ENCODE measurements around the gene RIIAD1. TPM values are rescaled to one million over a fixed set of nuclear protein-coding genes. Genes with fewer than 3 reads are reported as not detected.
A peak's percentile ranks its signal among the peaks of the same experiment; 100 is the strongest.

RIIAD1 gene
- total RNA-seq, 1 donor from 2014 or later, result not detected

DNA sequence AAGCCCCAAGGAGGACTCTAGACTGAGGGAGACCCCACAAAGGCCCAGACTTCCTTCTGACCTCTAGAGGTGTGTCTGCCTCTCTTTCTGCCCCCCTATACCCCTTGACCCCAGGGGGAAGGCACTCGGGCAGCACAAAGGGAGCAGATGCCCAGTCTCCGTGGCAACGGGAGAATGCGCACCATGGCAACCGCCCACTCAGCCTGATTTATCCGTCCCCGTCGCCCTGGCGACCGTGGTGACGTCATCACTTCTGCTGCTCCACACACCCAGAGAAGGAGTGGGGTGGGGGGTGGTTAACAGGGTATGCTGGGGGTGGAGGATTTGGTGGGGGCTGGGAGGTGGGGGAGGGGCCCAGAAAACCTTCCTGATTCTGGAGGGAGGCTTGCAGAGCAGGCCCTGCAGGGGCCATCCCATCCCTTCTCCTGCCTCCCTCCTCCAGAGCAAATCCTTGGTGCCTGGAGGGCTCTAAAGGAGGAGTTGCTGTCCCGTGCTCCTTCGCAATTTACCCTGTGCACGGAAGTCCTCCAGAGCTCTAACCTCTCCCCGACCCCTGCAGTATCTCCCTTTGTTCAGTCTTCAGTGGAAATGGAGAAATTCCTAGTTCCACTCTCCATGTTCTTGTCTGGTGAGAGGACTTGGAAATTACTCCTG is 11.0 kb upstream of the RIIAD1 start:
- Mint-ChIP-seq H3K4me3 (peak overlapping the region; percentile 53), H3K4me1 (peaks cover 57% of the 10 kb centered on the region), H3K9me3 (no peaks in the 10 kb centered on the region), H3K27ac (peak overlapping the region; percentile 92), H3K36me3 (peaks cover 2% of the 10 kb centered on the region), H3K27me3 (ENCODE audit: insufficient read depth, low read depth) (peaks cover 17% of the 10 kb centered on the region)
- no peaks in the 10 kb centered on the region for H3K9me3 ChIP-seq (ENCODE audit: low read depth)
- peaks cover 5% of the 10 kb centered on the region for H3K4me1 ChIP-seq
- no peak overlapping the region for H3K27ac ChIP-seq
- H3K27me3 ChIP-seq, result no peaks in the 10 kb centered on the region
- H3K4me2 ChIP-seq, result peak overlapping the region; percentile 42
- no peaks in the 10 kb centered on the region for H4K20me1 ChIP-seq (ENCODE audit: low read depth)
- TF ChIP-seq, protein P1, sequence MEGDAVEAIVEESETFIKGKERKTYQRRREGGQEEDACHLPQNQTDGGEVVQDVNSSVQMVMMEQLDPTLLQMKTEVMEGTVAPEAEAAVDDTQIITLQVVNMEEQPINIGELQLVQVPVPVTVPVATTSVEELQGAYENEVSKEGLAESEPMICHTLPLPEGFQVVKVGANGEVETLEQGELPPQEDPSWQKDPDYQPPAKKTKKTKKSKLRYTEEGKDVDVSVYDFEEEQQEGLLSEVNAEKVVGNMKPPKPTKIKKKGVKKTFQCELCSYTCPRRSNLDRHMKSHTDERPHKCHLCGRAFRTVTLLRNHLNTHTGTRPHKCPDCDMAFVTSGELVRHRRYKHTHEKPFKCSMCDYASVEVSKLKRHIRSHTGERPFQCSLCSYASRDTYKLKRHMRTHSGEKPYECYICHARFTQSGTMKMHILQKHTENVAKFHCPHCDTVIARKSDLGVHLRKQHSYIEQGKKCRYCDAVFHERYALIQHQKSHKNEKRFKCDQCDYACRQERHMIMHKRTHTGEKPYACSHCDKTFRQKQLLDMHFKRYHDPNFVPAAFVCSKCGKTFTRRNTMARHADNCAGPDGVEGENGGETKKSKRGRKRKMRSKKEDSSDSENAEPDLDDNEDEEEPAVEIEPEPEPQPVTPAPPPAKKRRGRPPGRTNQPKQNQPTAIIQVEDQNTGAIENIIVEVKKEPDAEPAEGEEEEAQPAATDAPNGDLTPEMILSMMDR (IDR thresholded peaks at IDR 0.05), result no peak
- TF ChIP-seq EZH2phosphoT487 (IDR thresholded peaks at IDR 0.05) (no peak), EZH2 (IDR thresholded peaks at IDR 0.05) (no peak)
- H2AFZ ChIP-seq (replicated peaks), result no peak overlapping the region
- no peaks in the 10 kb centered on the region for H3K36me3 ChIP-seq
- no peaks in the 10 kb centered on the region for H3F3A ChIP-seq (ENCODE audit: low read depth)
- peak; percentile 89 for DNase-seq (ENCODE audit: low spot score)
- no peaks in the 10 kb centered on the region for H3K79me2 ChIP-seq (ENCODE audit: low read depth)
- no peak overlapping the region for H3K9ac ChIP-seq
- H3K4me3 ChIP-seq, result no peak overlapping the region

DNA sequence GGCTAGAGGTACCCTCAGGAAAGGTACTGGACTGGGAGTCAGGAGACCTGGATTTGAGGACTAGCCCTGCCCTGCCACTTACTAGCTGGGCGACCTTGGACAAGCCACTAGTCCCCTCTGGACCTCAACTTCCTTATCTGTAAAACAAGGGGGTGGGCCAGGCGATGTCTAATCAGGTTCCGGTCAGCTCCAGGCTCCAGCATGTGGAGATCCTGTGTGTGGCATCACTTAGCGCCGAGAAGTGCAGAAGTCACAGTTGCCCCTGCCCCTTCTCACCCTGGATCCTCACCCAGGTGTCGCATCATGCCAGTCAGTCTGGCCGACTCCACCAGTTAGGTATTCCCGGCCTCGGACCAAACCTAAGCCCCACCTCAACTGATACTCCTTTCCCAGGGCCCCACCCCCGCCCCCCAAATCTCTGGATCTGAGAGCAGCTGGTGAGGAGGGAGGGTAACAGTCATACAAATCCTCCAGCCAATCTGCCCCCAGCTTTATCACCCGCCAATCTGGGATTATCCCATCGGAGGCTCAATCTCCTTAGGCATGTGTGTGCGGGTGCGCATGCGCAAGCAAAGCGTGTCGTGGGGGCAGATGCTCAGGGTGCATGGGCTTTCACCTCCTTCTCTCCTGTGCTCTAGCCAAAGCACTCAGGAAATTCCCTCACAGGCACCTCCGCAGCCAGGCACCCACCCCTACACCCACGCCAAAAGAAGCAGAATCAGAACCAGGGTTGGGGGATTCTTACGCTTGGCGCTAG is 10.1 kb upstream of the RIIAD1 start:
- no peaks in the 10 kb centered on the region for H3K36me3 ChIP-seq
- Mint-ChIP-seq H3K27me3 (ENCODE audit: insufficient read depth, low read depth) (peaks cover 18% of the 10 kb centered on the region), H3K4me1 (peaks cover 61% of the 10 kb centered on the region)

DNA sequence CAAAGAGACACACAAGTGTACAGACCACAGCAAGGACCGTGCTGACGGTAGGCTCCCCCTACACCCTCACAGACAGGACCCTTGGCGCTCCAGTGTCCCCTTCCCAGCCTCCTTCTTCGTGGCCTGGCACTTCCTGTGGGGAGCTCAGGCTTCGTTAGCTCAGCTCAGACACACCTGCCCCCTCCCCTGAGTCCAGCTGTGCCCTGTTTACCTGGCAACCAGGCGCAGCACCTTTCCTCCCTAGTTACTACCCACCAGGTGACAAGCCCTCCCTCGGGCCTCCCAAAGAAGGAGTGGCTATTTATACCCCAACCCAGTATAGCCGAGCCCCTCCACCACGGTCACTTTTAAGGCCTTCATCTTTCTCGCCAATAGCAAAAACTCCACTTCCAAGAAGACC is 9.4 kb upstream of the RIIAD1 start:
- no peak overlapping the region for H3K9ac ChIP-seq
- H3K27me3 Mint-ChIP-seq (ENCODE audit: insufficient read depth, low read depth), result peaks cover 20% of the 10 kb centered on the region

More for the DNA sequence above, 10.1 kb upstream of the RIIAD1 start:
- Histone ChIP-seq H3K79me2 (ENCODE audit: low read depth) (no peaks in the 10 kb centered on the region), H3K4me1 (peaks cover 13% of the 10 kb centered on the region), H3K27ac (no peak overlapping the region), H3K4me3 (no peak overlapping the region), H2AFZ (replicated peaks) (no peak overlapping the region), H3K4me2 (no peak overlapping the region), H3K27me3 (no peaks in the 10 kb centered on the region), H3K9me3 (ENCODE audit: low read depth) (no peaks in the 10 kb centered on the region), H3F3A (ENCODE audit: low read depth) (peaks cover 8% of the 10 kb centered on the region), H3K9ac (no peak overlapping the region), H4K20me1 (ENCODE audit: low read depth) (no peaks in the 10 kb centered on the region)
- TF ChIP-seq, protein P1 (IDR thresholded peaks at IDR 0.05), result no peak
- TF ChIP-seq EZH2 (IDR thresholded peaks at IDR 0.05), result no peak
- TF ChIP-seq EZH2phosphoT487 (IDR thresholded peaks at IDR 0.05), result no peak
- no peak overlapping the region for H3K4me3 Mint-ChIP-seq
- no peaks in the 10 kb centered on the region for H3K36me3 Mint-ChIP-seq
- peak overlapping the region; percentile 90 for H3K27ac Mint-ChIP-seq
- no peaks in the 10 kb centered on the region for H3K9me3 Mint-ChIP-seq
- DNase-seq (ENCODE audit: low spot score), result no peak

More for the DNA sequence above, 9.4 kb upstream of the RIIAD1 start:
- Mint-ChIP-seq H3K4me1 (peaks cover 65% of the 10 kb centered on the region), H3K36me3 (no peaks in the 10 kb centered on the region), H3K4me3 (peak overlapping the region; percentile 46), H3K9me3 (no peaks in the 10 kb centered on the region), H3K27ac (peak overlapping the region; percentile 47)
- H3K27ac ChIP-seq, result no peak overlapping the region
- peaks cover under 1% of the 10 kb centered on the region for H3K27me3 ChIP-seq
- DNase-seq (ENCODE audit: low spot score), result no peak
- no peak overlapping the region for H2AFZ ChIP-seq (replicated peaks)
- H3K79me2 ChIP-seq (ENCODE audit: low read depth), result no peaks in the 10 kb centered on the region
- H4K20me1 ChIP-seq (ENCODE audit: low read depth), result peaks cover under 1% of the 10 kb centered on the region
- no peak overlapping the region for H3K4me2 ChIP-seq
- H3K36me3 ChIP-seq, result no peaks in the 10 kb centered on the region
- peaks cover 16% of the 10 kb centered on the region for H3K4me1 ChIP-seq
- H3K9me3 ChIP-seq (ENCODE audit: low read depth), result no peaks in the 10 kb centered on the region
- H3F3A ChIP-seq (ENCODE audit: low read depth), result peaks cover 13% of the 10 kb centered on the region
- no peak overlapping the region for H3K4me3 ChIP-seq
- TF ChIP-seq EZH2 (IDR thresholded peaks at IDR 0.05), result no peak
- TF ChIP-seq, protein P1 (IDR thresholded peaks at IDR 0.05), result no peak
- no peak for TF ChIP-seq EZH2phosphoT487 (IDR thresholded peaks at IDR 0.05)
